ENCODE measurements around the gene ATP8B3.

DNA sequence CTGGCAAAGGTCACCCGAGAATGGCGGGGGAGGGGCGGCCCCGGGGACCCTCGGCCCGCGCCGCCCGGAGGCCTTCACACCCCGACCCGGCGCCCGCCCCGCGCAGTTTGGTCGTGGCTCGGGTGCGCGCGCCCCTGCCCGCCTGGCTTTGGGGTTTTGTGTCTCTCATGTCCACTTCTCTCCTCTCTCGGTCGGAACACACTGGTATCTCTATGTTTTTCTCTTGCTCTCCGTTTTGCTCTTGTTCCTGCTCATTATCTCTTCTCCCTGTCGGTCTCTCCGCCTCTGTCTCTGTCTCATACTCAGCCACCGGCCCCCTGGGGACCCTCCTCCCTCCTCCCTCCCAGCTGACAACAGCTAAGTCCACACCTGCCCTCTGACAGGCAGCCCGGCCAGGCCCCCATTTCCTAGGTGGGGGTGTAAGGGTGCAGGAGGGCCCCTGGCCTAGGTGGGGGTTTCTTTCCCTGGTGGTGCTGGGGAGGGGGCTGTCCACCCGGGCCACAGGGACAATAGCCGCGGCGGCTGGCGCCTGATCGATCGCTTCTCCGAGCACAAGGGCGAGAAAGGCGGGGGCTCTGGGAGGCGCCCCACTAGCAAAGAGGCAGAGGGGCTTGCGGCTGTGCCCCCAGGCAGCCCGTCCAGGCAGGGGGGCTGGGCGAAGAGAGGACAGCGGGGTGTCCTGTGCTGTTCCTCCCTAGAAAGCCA lies 56.5 kb downstream of the ATP8B3 start:
- no peak for TF ChIP-seq CTCF (IDR thresholded peaks at IDR 0.05)
- no peak for TF ChIP-seq POLR2A (IDR thresholded peaks at IDR 0.05)

Measured in testis (tissue), 2 donors.